Ishikawa (cell line): ENCODE results near the gene GIT2.

Source experiments
- CEBPB ChIP-seq: IDR thresholded peaks from 2 replicates; pipeline ENCODE4 v1.6.1; 2012
- CREB1 ChIP-seq: IDR thresholded peaks from 2 replicates; pipeline ENCODE4 v1.6.1; 2012; ENCODE audit warnings: low read depth
- EGR1 ChIP-seq: IDR thresholded peaks from 2 replicates; pipeline ENCODE4 v1.6.1; 2012
- EP300 ChIP-seq: IDR thresholded peaks from 2 replicates; pipeline ENCODE4 v1.6.1; 2012; ENCODE audit warnings: borderline replicate concordance
- FOXM1 ChIP-seq: IDR thresholded peaks from 2 replicates; pipeline ENCODE4 v1.6.1; 2012; ENCODE audit warnings: low read depth, borderline replicate concordance
- MAX ChIP-seq: IDR thresholded peaks from 2 replicates; pipeline ENCODE4 v1.6.1; 2012
- NFIC ChIP-seq: IDR thresholded peaks from 2 replicates; pipeline ENCODE4 v1.6.1; 2012
- RAD21 ChIP-seq: IDR thresholded peaks from 2 replicates; pipeline ENCODE4 v1.6.1; 2012; ENCODE audit warnings: low read depth
- REST ChIP-seq: IDR thresholded peaks from 2 replicates; pipeline ENCODE4 v1.6.1; 2012; ENCODE audit warnings: low read depth, mild to moderate bottlenecking
- TAF1 ChIP-seq: IDR thresholded peaks from 2 replicates; pipeline ENCODE4 v1.6.1; 2012; ENCODE audit warnings: low read depth, mild to moderate bottlenecking
- TCF12 ChIP-seq: IDR thresholded peaks from 2 replicates; pipeline ENCODE4 v1.6.1; 2012; ENCODE audit warnings: low read depth
- TEAD4 ChIP-seq: IDR thresholded peaks from 2 replicates; pipeline ENCODE4 v1.6.1; 2012
- USF1 ChIP-seq: IDR thresholded peaks from 2 replicates; pipeline ENCODE4 v1.6.1; 2012
- YY1 ChIP-seq: IDR thresholded peaks from 2 replicates; pipeline ENCODE4 v1.6.1; 2012; ENCODE audit warnings: low read depth
- ZBTB7A ChIP-seq: IDR thresholded peaks from 2 replicates; pipeline ENCODE4 v1.6.1; 2012; ENCODE audit warnings: low read depth

Gene GIT2

DNA sequence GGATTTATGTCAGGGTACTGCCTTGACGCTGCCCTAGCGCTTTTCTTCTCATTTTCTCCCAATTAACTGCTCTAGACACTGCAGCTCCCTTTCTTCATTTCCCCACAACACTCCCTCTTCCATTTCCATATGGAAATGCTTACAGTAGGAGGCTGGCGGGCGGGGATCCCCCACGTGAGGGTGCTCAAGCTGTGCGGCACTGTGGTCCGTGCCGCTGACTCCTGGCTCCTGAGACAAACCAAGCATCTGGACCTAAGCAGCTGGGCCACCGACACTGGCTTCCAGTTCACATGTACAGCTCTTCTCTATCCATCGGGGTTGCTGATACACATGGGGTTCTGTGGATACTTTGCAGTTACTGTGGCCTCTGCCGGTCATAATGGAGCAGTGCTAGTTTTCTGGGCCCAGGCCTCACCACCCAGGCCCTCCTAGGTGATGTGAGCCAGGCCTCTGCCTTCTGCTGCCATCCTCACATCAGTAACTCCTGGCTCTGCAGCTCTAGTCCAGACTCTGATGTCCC is 75.8 kb downstream of the GIT2 start:
- TF ChIP-seq TEAD4 (no peak), RAD21 (no peak), MAX (no peak), ZBTB7A (no peak), USF1 (no peak), REST (no peak), TCF12 (no peak), CREB1 (no peak), EP300 (no peak), EGR1 (no peak), NFIC (no peak), CEBPB (no peak), FOXM1 (no peak), YY1 (no peak), TAF1 (no peak)

DNA sequence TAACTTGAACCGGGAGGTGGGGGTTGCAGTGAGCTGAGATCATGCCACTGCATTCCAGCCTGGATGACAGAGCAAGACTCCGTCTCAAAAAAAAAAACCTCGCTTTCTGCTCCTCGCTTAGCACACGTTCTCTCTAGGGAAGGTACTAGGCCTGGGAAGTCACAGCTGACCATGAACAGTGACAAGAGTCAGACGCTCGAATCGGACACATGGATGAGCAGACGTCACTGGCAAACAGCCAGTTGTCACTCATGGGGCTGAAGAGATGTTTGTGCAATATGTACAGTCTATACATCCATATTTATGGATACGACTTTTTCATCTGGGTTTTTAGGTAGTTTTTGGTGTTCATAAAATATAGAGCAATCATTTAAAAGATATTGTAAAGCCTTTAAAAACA is 76.7 kb downstream of the GIT2 start:
- TF ChIP-seq TAF1: no peak
- TF ChIP-seq NFIC: no peak
- no peak for TF ChIP-seq MAX
- TF ChIP-seq EP300: no peak
- no peak for TF ChIP-seq USF1
- TF ChIP-seq REST: no peak
- no peak for TF ChIP-seq CREB1
- no peak for TF ChIP-seq EGR1
- no peak for TF ChIP-seq CEBPB
- TF ChIP-seq ZBTB7A: no peak
- TF ChIP-seq TCF12: no peak
- TF ChIP-seq FOXM1: no peak
- no peak for TF ChIP-seq RAD21
- no peak for TF ChIP-seq TEAD4
- no peak for TF ChIP-seq YY1

DNA sequence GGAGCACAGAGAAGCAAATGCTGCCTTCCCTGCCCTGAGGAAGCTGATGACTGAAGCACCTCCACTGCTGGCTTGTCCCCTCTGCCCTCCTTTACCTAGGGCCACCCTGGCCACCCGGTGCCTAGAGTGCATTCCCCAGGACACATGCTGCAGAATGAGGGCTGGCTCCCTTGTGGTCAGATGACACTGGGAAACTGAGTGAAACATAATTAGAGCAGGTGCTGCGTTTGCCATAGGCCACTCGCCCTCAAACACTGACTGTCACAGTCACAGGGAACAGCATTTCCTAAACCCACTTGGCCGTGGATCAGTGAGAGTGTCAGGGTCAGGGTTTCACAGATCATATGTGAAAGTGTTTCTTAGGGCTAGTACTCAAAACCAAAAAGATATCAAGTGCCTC is 80.1 kb downstream of the GIT2 start:
- TF ChIP-seq NFIC (no peak), FOXM1 (no peak), TCF12 (no peak), TEAD4 (no peak), REST (no peak), USF1 (no peak), CEBPB (no peak), EGR1 (no peak), YY1 (no peak), ZBTB7A (no peak), RAD21 (no peak), MAX (no peak), TAF1 (no peak), EP300 (no peak), CREB1 (no peak)
